OCI-M2 (cell line): ENCODE data around the gene PTPRD.

ENCODE experiments used
- DNase-seq: peaks from one replicate; lab custom pipeline; 2025; ENCODE audit not compliant: unreplicated experiment; lab: John Stamatoyannopoulos, UW

PTPRD gene

GRCh38 chr9:8428389-8428788 lies 2184.4 kb downstream of the PTPRD start:
- no peak for DNase-seq

DNA sequence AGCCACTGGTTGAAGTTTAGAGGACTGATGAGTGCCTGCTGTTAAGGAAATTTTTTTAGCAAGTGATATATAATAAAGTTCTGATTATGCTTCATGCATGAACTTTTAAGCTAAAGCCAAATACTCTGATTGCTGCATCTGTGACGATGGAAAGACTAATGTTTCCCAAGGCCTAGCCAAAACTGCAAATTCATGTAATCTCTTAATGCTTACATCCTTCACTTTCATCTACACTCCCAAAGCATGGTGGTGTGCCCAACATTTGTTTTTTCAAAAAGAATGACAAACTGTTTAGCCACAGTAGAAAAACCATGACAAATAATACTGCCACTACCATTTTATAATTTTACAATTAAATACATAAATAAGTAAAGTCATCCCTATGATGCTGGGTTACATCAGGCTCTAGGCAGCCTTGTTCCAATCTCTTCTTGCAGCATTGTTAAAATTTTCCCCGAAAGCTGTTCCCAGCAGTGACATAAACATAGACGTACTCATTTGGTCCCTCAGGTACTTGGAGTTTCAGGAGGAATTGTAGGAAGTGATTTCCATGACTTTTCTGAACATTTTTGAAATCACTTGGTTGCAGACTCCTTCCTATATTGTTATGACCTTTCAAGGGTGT lies 2187.9 kb downstream of the PTPRD start:
- no peak for DNase-seq

- no peak for DNase-seq
These were observed 2192.4 kb downstream of the PTPRD start for GRCh38 chr9:8420416-8420815.

DNA sequence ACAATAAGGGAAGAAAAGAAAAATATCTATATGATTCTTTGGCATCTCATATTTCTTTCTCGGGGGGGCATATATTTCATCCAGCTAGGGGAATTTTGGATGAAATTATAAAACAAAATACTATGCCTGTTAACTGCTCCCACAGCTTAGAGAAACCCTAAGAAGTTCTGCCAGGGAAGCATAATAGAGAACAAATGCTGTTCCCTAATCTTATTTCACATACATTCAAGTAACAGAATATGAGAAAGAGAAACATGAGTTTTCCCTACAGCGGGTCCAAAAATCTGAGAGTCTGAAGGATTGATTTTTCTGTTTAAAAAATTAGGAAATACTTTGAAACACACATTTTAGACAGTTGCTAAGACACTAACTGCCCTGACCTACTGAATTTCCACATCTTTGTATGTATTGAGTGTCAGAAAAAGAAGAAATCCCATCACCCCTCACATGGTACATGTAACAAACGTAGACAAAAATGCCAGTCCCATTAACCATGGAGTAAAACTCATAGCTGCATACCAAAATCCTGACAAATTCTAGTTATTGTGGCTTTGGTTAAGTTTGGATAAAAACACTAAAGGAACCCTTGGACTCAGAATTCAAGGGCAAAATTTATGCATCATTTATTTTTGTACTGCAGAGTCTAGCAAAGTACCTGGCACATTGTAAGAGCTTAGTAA lies 2193.1 kb downstream of the PTPRD start:
- no peak for DNase-seq

DNA sequence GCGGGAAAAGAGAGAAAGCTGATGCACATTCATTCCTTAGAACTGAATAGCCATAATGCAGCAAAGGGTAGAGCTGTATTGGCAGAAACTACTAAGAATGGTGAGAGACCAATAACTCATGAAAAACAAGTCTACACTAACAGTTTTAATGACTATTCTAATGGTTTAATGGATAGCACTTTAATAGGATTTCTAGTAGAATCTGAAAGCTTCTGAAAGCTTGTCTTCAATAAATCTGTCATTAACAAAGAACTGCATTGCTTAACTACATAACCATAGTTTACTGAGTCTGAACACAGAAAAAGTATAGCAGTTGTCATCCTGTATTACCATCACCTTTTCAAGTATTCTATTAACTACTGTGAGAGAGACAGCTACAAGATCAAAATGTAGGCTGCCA lies 2195.5 kb downstream of the PTPRD start:
- DNase-seq, result no peak

DNA sequence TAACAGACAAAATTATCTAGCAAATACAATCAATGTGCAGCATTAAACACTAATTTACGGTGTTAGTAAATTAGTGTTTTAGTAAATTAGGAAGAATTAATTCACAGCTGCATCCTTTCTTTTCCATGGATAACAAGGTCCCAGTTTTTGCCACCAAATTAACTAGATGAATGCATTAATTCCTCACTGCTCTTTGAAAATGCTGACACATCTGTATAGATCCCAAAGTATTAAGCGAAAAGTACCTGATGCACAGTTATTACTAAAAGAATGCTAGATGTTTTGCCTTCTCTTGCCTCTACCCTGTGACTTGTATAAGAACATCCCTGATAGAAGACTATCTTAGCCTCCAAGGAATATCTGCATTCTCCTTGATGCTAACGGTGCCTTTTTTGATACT lies 2200.5 kb downstream of the PTPRD start:
- no peak for DNase-seq

- DNase-seq, result no peak
These were observed 2204.1 kb downstream of the PTPRD start for GRCh38 chr9:8408575-8409190.

GRCh38 chr9:8401961-8402705 lies 2210.7 kb downstream of the PTPRD start:
- DNase-seq, result no peak

GRCh38 chr9:8400378-8400777 lies 2212.4 kb downstream of the PTPRD start:
- DNase-seq, result no peak

- no peak for DNase-seq
These were observed 2217.8 kb downstream of the PTPRD start for GRCh38 chr9:8395022-8395421.

DNA sequence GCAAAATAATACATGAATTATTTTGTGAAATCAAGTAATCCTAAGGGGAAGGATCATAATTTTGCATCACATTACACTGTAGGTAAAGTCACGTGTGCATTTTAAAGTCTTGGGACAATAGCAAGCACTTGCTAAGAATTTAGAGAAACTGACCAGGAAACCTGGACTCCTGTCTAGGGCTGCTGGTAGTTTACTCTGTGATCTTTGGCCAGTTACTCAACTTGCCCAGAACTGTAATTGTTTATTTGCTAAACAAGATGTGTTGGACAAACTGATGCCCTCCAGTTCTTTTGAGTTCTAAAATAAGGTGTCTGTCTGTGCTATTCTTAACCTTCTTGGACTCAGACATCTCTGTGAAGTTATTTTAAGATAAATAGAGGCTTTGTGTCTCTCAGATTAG lies 2218.5 kb downstream of the PTPRD start:
- DNase-seq, result no peak

GRCh38 chr9:8392866-8393265 lies 2219.9 kb downstream of the PTPRD start:
- DNase-seq, result no peak

GRCh38 chr9:8391566-8391965 lies 2221.2 kb downstream of the PTPRD start:
- no peak for DNase-seq

DNA sequence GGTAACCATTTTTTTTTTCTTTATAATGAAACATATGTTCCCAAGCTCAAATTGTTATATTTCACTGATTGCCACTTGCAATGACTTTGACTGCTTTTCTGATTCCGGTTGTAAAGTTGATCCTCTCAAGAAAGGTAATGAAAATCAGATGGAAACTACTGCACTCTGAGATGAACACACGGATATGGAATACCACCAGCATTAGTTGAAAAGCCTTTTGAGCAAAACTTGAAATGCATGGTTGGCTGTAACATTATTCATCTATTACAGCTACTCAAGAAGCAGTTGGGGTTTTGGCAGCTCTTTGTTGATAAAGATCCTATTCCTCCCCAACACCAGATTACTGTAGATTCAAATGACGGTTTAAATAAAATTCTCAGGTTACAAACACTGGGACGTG lies 2221.7 kb downstream of the PTPRD start:
- no peak for DNase-seq

GRCh38 chr9:8390571-8390970 lies 2222.2 kb downstream of the PTPRD start:
- DNase-seq, result no peak

DNA sequence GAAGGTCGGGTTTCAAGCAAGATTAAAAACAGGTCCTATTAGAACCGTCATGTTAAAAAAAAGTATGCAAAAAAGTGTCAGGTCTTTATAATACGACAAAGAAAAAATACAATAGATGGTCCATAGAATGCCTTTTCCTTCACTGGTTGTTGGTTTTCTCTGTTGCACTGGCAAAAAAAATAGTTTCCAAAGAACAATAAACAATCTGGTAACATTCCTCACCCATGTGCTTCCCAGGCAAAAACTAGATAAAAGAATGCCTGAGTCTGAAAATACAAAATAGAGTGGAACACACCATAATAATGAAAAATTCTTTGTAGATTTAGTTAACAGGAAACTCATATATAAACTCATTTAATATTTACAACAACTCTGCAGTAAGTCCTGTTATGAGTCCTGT lies 2223.3 kb downstream of the PTPRD start:
- DNase-seq, result no peak

DNA sequence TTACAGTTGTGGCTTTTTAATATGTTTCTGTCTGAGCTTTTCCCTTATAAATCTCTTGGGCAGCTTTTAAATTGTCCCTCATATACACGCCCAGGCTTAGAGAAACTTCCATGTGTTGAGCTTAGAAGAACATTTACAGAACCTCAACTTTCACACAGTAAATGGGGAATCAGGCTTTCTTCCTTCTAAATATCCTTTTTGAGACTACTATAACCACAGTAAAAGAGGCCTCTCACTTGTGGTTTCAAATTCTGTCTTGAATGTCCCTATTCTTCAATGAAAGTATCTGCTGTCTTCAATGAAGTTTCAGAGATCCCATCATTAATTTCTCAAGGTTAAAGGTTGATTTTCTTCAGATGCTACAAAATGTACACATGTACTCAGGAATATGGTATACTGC lies 2224.7 kb downstream of the PTPRD start:
- DNase-seq, result no peak

- no peak for DNase-seq
These were observed 2228.7 kb downstream of the PTPRD start for GRCh38 chr9:8384091-8384490.

DNA sequence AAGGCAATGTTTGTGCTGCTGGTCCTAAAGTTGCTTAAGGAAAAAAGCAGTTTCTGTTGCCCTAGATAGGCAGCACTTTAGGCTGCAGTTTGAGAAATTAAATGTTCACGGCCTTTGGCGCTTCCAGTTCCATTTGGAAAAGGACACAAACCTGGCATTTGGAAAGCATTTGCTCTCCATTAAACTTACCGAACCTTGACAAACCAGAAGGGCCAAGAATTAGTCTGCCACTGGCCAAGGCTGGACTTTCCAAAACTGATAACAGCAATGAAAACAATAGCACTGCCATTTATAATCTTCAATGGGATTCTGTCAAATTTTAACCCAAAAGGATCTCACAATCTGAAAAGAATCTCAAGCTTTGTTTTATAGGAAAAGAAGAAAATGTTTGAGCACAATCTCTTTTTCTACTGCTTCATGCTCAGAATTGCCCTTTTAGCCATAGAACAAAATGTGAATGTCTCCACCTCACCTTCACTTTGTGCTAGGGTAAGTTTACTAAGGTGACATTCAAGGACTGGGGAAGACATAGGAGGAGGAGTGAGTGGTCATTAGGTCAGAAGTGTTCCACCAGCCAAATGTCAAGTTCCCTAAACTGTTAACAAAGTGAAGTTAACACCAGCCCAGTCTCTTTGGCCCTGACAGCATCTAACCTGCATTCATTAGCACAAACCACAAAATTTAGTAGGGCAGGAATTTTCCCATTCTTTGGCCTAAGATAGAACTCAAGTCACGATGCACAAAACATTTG lies 2229.8 kb downstream of the PTPRD start:
- no peak for DNase-seq

DNA sequence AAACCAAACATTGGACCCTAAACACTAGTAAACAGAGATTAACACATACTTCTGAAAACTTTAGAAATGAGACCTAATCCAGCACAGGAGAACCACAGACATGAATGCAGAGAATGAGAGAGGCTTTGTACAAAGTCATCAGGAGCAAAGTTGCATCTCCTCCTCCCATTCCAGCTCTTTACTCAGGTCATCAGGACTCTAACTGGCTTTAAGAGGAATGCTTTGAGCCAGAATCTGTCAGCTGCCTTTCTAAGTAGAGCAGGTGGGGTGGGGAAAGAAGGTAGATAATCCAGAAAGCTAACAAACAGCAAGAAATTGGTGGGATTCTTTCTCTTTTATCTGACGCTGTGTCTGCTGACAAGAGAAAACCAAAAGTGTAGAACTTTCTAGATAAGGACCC lies 2230.5 kb downstream of the PTPRD start:
- DNase-seq, result no peak

DNA sequence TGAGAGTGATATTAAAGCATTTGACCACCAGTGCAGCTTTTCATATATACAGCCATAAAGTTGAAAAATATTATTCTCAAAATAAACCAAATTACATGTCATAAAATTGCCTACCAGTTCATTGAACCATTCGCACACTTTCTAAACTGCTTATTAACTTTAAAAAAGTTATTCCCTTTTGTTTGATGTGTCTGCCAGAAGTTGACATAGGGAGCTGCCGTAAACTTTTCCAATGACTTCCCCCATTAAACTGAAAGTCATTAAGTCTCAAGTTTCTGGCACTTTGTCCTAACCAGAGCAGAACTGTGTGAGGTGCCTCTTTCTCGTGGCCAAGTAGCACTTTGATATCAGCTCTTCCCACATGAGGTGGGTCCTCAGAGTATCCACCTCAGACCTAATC lies 2231.2 kb downstream of the PTPRD start:
- no peak for DNase-seq
